Esophagus muscularis mucosa (tissue), 4 donors: ENCODE data around the gene TAF10.

Source experiments
- EP300 ChIP-seq: sonication (generic); formaldehyde crosslinking; IDR thresholded peaks from one replicate; pipeline ENCODE4 v1.6.1; 2017; ENCODE audit warnings: antibody characterized with exemption
- POLR2A ChIP-seq: fragments of 450-650 bp; IDR thresholded peaks from one replicate; pipeline ENCODE4 v1.6.1; 2017; ENCODE audit warnings: antibody characterized with exemption, moderate library complexity, mild to moderate bottlenecking, low read depth
- TF ChIP-seq, protein P1 (sequence below), 3 experiments: fragments of 200-600 bp in 2 of 3; fragments of 450-650 bp in 1 of 3; sonication (generic) in 2 of 3; IDR thresholded peaks; one replicate each; pipeline ENCODE4 v1.5.1; 2017 to 2019; ENCODE audit warnings: antibody characterized with exemption in 3 of 3, mild to moderate bottlenecking in 2 of 3, moderate library complexity in 1 of 3

DNA sequence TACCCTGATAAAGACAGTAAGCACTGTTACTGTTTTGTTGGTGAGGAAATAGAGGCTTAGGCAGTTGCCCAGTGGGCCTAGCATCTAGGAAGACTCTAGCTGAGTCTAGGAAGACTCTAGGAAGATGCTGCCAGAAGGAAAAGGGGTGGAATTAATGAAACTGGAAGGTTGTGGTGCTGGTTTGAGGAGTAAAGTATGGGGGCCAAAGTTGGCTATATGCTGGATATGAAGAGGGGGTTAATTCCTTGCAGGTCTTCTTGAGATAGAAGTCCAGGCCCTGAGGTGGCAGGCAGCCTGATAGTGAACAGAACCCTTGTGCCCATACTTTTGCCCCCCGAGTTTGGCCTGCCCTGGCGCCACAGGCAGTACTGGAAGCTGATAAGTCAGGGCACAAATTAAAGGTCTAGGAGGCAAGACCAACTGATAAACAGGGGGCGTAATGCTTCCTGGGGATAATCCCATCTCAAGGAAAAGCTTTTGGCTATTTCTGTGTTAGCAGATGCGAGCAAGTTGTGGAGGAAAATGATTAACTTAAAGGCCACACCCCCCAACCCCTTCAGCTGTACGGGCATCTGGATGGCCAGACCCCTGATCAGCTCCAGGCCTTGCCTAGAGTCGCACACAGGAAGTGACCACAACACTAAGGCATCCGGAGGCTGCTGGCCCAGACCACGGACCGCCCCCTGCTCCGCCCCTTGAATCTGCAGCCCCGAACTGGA is 5.4 kb downstream of the TAF10 start:
- TF ChIP-seq EP300, result no peak
- TF ChIP-seq, protein P1, sequence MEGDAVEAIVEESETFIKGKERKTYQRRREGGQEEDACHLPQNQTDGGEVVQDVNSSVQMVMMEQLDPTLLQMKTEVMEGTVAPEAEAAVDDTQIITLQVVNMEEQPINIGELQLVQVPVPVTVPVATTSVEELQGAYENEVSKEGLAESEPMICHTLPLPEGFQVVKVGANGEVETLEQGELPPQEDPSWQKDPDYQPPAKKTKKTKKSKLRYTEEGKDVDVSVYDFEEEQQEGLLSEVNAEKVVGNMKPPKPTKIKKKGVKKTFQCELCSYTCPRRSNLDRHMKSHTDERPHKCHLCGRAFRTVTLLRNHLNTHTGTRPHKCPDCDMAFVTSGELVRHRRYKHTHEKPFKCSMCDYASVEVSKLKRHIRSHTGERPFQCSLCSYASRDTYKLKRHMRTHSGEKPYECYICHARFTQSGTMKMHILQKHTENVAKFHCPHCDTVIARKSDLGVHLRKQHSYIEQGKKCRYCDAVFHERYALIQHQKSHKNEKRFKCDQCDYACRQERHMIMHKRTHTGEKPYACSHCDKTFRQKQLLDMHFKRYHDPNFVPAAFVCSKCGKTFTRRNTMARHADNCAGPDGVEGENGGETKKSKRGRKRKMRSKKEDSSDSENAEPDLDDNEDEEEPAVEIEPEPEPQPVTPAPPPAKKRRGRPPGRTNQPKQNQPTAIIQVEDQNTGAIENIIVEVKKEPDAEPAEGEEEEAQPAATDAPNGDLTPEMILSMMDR (IDR thresholded peaks at IDR 0.05), result no peak
- TF ChIP-seq POLR2A, result peak; percentile 46
